IMR-90 (cell line): Measurements from ENCODE around the gene C1orf159. TPM values are rescaled to one million over a fixed set of nuclear protein-coding genes. Genes with fewer than 3 reads are reported as not detected.

Experiments used
- ATAC-seq: fragments of 200-7000 bp; cut with Tn5 transposase; 2 replicates; pipeline ENCODE4 v1.9.1; 2020; ENCODE audit warnings: low read depth, mild to moderate bottlenecking, moderate library complexity
- BruUV-seq: library from RNA; stranded (reverse); fragments of 400-500 nt; replicated peaks from 2 replicates; lab custom pipeline; 2021; lab: Mats Ljungman, UMichigan
- CTCF ChIA-PET: fragments of 300-600 bp; formaldehyde crosslinking; extraction: SDS; loops from one replicate; lab custom pipeline; 2021; ENCODE audit warnings: antibody characterized with exemption; lab: Yijun Ruan, JAX
- POLR2A ChIA-PET: fragments of 300-600 bp; sonication (Branson Sonifier 250); formaldehyde crosslinking; loops from one replicate; lab custom pipeline; 2022; ENCODE audit warnings: antibody characterized with exemption; ENCODE audit not compliant: unreplicated experiment; lab: Charles Lee
- DNase-seq: peaks from one replicate; pipeline ENCODE4 v3.0.0; 2013
- H2AFZ ChIP-seq: replicated peaks from 2 replicates; pipeline ENCODE3; 2013; ENCODE audit warnings: low read length, mild to moderate bottlenecking; ENCODE audit not compliant: poor library complexity
- H2AK5ac ChIP-seq: 2 replicates; pipeline ENCODE4 v1.6.1; 2013; ENCODE audit warnings: low read depth, low read length, inconsistent platforms
- H2AK9ac ChIP-seq: replicated peaks from 2 replicates; pipeline ENCODE3; 2013; ENCODE audit warnings: mild to moderate bottlenecking, low read depth, low read length, moderate library complexity; ENCODE audit not compliant: poor library complexity
- H2BK120ac ChIP-seq: 2 replicates; pipeline ENCODE4 v1.6.1; 2013; ENCODE audit warnings: low read depth, low read length, inconsistent platforms
- H2BK15ac ChIP-seq: 3 replicates; pipeline ENCODE4 v1.6.1; 2013; ENCODE audit warnings: low read depth, low read length, inconsistent platforms
- H2BK20ac ChIP-seq: 2 replicates; pipeline ENCODE4 v1.6.1; 2013; ENCODE audit warnings: low read depth, mild to moderate bottlenecking, inconsistent platforms, low read length, moderate library complexity
- H2BK5ac ChIP-seq: 2 replicates; pipeline ENCODE4 v1.6.1; 2013; ENCODE audit warnings: mild to moderate bottlenecking, low read depth, low read length, inconsistent platforms; ENCODE audit not compliant: poor library complexity, severe bottlenecking
- H3K14ac ChIP-seq: replicated peaks from 2 replicates; pipeline ENCODE4 v1.6.1; 2013; ENCODE audit warnings: low read depth, low read length, inconsistent platforms
- H3K18ac ChIP-seq: 2 replicates; pipeline ENCODE4 v1.6.1; 2013; ENCODE audit warnings: low read depth, low read length, control low read depth
- H3K23ac ChIP-seq: 2 replicates; pipeline ENCODE4 v1.6.1; 2013; ENCODE audit warnings: low read depth, low read length, inconsistent platforms
- H3K27ac ChIP-seq: 2 replicates; pipeline ENCODE4 v1.5.1; 2013; ENCODE audit warnings: mild to moderate bottlenecking, control low read depth, low read length; ENCODE audit not compliant: insufficient read depth
- H3K27me3 ChIP-seq: 2 replicates; pipeline ENCODE4 v1.6.1; 2013; ENCODE audit warnings: low read length; ENCODE audit not compliant: control insufficient read depth, insufficient read depth
- H3K36me3 ChIP-seq: 2 replicates; pipeline ENCODE4 v1.6.1; 2013; ENCODE audit warnings: low read length, mixed read lengths; ENCODE audit not compliant: control insufficient read depth, insufficient read depth
- H3K4ac ChIP-seq: 2 replicates; pipeline ENCODE4 v1.6.1; 2013; ENCODE audit warnings: low read depth, low read length, inconsistent platforms
- H3K4me1 ChIP-seq: 2 replicates; pipeline ENCODE4 v1.6.1; 2013; ENCODE audit warnings: low read length, mixed read lengths; ENCODE audit not compliant: control insufficient read depth, insufficient read depth
- H3K4me2 ChIP-seq: 2 replicates; pipeline ENCODE4 v1.6.1; 2013; ENCODE audit warnings: low read depth, mild to moderate bottlenecking, control low read depth, low read length, moderate library complexity
- H3K4me3 ChIP-seq: 2 replicates; pipeline ENCODE4 v1.5.1; 2013; ENCODE audit warnings: low read depth, mild to moderate bottlenecking, control low read depth, low read length, moderate library complexity; ENCODE audit not compliant: insufficient read depth
- H3K56ac ChIP-seq: 2 replicates; pipeline ENCODE4 v1.6.1; 2013; ENCODE audit warnings: low read length, inconsistent platforms; ENCODE audit not compliant: insufficient read depth; ENCODE audit errors: extremely low read depth
- H3K79me1 ChIP-seq, 2 experiments: 2 replicates each; pipeline ENCODE4 v1.6.1; 2013; ENCODE audit warnings: low read length in 2 of 2, inconsistent platforms in 1 of 2, low read depth in 1 of 2
- H3K9ac ChIP-seq: 2 replicates; pipeline ENCODE4 v1.6.1; 2013; ENCODE audit warnings: low read depth, low read length, control low read depth
- H3K9me1 ChIP-seq: 2 replicates; pipeline ENCODE4 v1.6.1; 2013; ENCODE audit warnings: low read length, inconsistent platforms; ENCODE audit not compliant: insufficient read depth
- H3K9me3 ChIP-seq: 2 replicates; pipeline ENCODE4 v1.6.1; 2013; ENCODE audit warnings: low read length; ENCODE audit not compliant: control insufficient read depth, insufficient read depth
- H4K20me1 ChIP-seq: 2 replicates; pipeline ENCODE4 v1.6.1; 2013; ENCODE audit warnings: low read length, inconsistent platforms; ENCODE audit not compliant: insufficient read depth
- H4K5ac ChIP-seq: 2 replicates; pipeline ENCODE4 v1.6.1; 2013; ENCODE audit warnings: mild to moderate bottlenecking, low read depth, low read length, control low read depth
- H4K8ac ChIP-seq, 2 experiments: 2 replicates each; pipeline ENCODE4 v1.6.1; 2013; ENCODE audit warnings: low read depth in 2 of 2, low read length in 2 of 2, control low read depth in 1 of 2, inconsistent platforms in 1 of 2
- H4K91ac ChIP-seq: 2 replicates; pipeline ENCODE4 v1.6.1; 2013; ENCODE audit warnings: low read depth, low read length, inconsistent platforms; ENCODE audit not compliant: insufficient read depth
- BHLHE40 ChIP-seq: fragments of 150-350 bp; IDR thresholded peaks from 2 replicates; pipeline ENCODE4 v1.6.1; 2016; ENCODE audit warnings: mild to moderate bottlenecking, low read depth, low read length
- CEBPB ChIP-seq: IDR thresholded peaks from 2 replicates; pipeline ENCODE4 v1.6.1; 2012; ENCODE audit warnings: low read depth, low read length, improper control_type of control experiment
- CHD1 ChIP-seq: IDR thresholded peaks from 2 replicates; pipeline ENCODE4 v1.6.1; 2012; ENCODE audit warnings: low read depth, low read length, improper control_type of control experiment
- CTCF ChIP-seq: conservative IDR thresholded peaks from 2 replicates; pipeline ENCODE4 v1.5.1; 2012; ENCODE audit warnings: mild to moderate bottlenecking, low read depth, low read length, improper control_type of control experiment
- ELK1 ChIP-seq: fragments of 150-350 bp; IDR thresholded peaks from 2 replicates; pipeline ENCODE4 v1.6.1; 2016; ENCODE audit warnings: low read depth, mild to moderate bottlenecking, low read length, moderate library complexity, borderline replicate concordance
- FOS ChIP-seq: fragments of 150-350 bp; IDR thresholded peaks from 2 replicates; pipeline ENCODE4 v1.6.1; 2016; ENCODE audit warnings: low read depth, low read length
- MAFK ChIP-seq: IDR thresholded peaks from 2 replicates; pipeline ENCODE4 v1.6.1; 2012; ENCODE audit warnings: low read depth, low read length, improper control_type of control experiment
- MAZ ChIP-seq: IDR thresholded peaks from 2 replicates; pipeline ENCODE4 v1.6.1; 2012; ENCODE audit warnings: low read depth, mild to moderate bottlenecking, low read length, improper control_type of control experiment, moderate library complexity, borderline replicate concordance
- MXI1 ChIP-seq: IDR thresholded peaks from 2 replicates; pipeline ENCODE4 v1.6.1; 2012; ENCODE audit warnings: low read depth, mild to moderate bottlenecking, low read length, moderate library complexity, borderline replicate concordance
- NFE2L2 ChIP-seq: fragments of 150-350 bp; IDR thresholded peaks from 2 replicates; pipeline ENCODE4 v1.6.1; 2016; ENCODE audit warnings: low read depth, mild to moderate bottlenecking, low read length
- POLR2A ChIP-seq: IDR thresholded peaks from 2 replicates; pipeline ENCODE4 v1.6.1; 2012; ENCODE audit warnings: mild to moderate bottlenecking, low read depth, low read length
- RAD21 ChIP-seq: IDR thresholded peaks from 2 replicates; pipeline ENCODE4 v1.6.1; 2012; ENCODE audit warnings: low read length, improper control_type of control experiment
- RFX5 ChIP-seq: IDR thresholded peaks from 2 replicates; pipeline ENCODE4 v1.8.0; 2012; ENCODE audit warnings: low read depth, mild to moderate bottlenecking, low read length, moderate library complexity
- USF2 ChIP-seq: fragments of 150-350 bp; IDR thresholded peaks from 2 replicates; pipeline ENCODE4 v1.6.1; 2017; ENCODE audit warnings: mild to moderate bottlenecking, antibody characterized with exemption, low read length, low read depth
- WGBS, 2 experiments: methylation state at CpG; one replicate each; pipeline versions ENCODE4 v1.1.5 to v1.1.7; 2013; ENCODE audit warnings: missing lambda C conversion rate in 2 of 2; ENCODE audit not compliant: insufficient read length in 1 of 2; ENCODE audit errors: extremely low coverage in 2 of 2; 5-methylcytosine and 5-hydroxymethylcytosine counted together
- dilution Hi-C: fragments of 300-500 bp; cut with HindIII; formaldehyde crosslinking; loops from one replicate; pipeline ENCODE4 v1.14.3; 2018; ENCODE audit warnings: low sequenced_read_pairs; ENCODE audit not compliant: unreplicated experiment
- in situ Hi-C: fragments of 300-500 bp; cut with MboI; formaldehyde crosslinking; loops from 3 replicates; pipeline ENCODE4 v1.14.3; 2019; ENCODE audit warnings: low sequenced_read_pairs, inconsistent platforms, mixed read lengths
- intact Hi-C: fragments of 100-400 bp; cut with micrococcal nuclease; formaldehyde crosslinking; loops from 2 replicates; pipeline ENCODE4 v1.10.0; 2022
- polyA plus RNA-seq, 3 experiments: library from polyadenylated mRNA; depleted of rRNA; stranded (reverse); fragments of >200 nt; gene quantifications; 2 replicates each; pipeline ENCODE4 v1.2.3, GENCODE V29; 2012; ENCODE audit warnings: low replicate concordance in 1 of 3
- total RNA-seq: library from RNA; depleted of rRNA; stranded (reverse); fragments of >200 nt; gene quantifications from 2 replicates; pipeline ENCODE4 v1.2.3, GENCODE V29; 2012

The C1orf159 gene
- total and polyA plus RNA-seq, 2 of the 4 experiments (the other 2 are of a cell fraction), result 2.9 to 12.6 TPM

GRCh38 chr1:1161683-1162079 is 45.8 kb upstream of the C1orf159 start:
- Histone ChIP-seq H3K18ac (no peak overlapping the region), H4K8ac (no peak overlapping the region), H3K14ac (no peak overlapping the region), H3K36me3 (no peaks in the 10 kb centered on the region), H3K4me1 (peaks cover 11% of the 10 kb centered on the region), H2BK120ac (no peak overlapping the region), H2AK9ac (no peak overlapping the region), H2BK20ac (no peak overlapping the region), H3K9ac (no peak overlapping the region), H3K9me1 (no peaks in the 10 kb centered on the region; the same call in 1 of the 2 replicates), H4K91ac (no peak overlapping the region), H3K23ac (no peak overlapping the region), H3K27ac (no peak overlapping the region), H3K56ac (no peak overlapping the region), H4K20me1 (no peaks in the 10 kb centered on the region), H2BK15ac (no peak overlapping the region), H4K5ac (no peak overlapping the region), H2AFZ (no peak overlapping the region), H3K4me3 (no peak overlapping the region), H2AK5ac (no peak overlapping the region), H2BK5ac (no peak overlapping the region), H3K4ac (no peak overlapping the region), H3K27me3 (peaks cover 11% of the 10 kb centered on the region; the same call in 1 of the 2 replicates), H3K4me2 (no peak overlapping the region), H3K9me3 (no peaks in the 10 kb centered on the region), H3K79me1 (no peaks in the 10 kb centered on the region)
- BruUV-seq, result no TSS peak
- in situ Hi-C loops (no loop called here), intact Hi-C loops (no loop called here), dilution Hi-C loops (no loop called here)
- CTCF ChIA-PET, result no interaction called here
- TF ChIP-seq MXI1 (no peak), MAZ (no peak), CTCF (no peak), POLR2A (no peak), ELK1 (no peak), RFX5 (no peak), NFE2L2 (no peak), CEBPB (no peak), BHLHE40 (no peak), FOS (no peak), MAFK (no peak), USF2 (no peak), CHD1 (no peak), RAD21 (no peak)
- 81% methylated on average over 5 of the region's 17 CpGs; no CpG with 5 or more reads in 1 of the 2 experiments for WGBS, 2 experiments
- DNase-seq (no peak), ATAC-seq (no peak)
- POLR2A ChIA-PET, result no interaction called here
